GM18870 (cell line): ENCODE measurements around the gene CIDEB.

Experiments used
- ATAC-seq: cut with Tn5 transposase; IDR thresholded peaks from one replicate; pipeline ENCODE4 v1.9.1; 2021; ENCODE audit warnings: moderate library complexity; ENCODE audit not compliant: unreplicated experiment

CIDEB gene

GRCh38 chr14:24291446-24292117 lies 16.2 kb downstream of the CIDEB start:
- ATAC-seq, result no peak

- ATAC-seq, result no peak
Observed at GRCh38 chr14:24290746-24291145, 17.0 kb downstream of the CIDEB start.

- no peak for ATAC-seq
Observed at GRCh38 chr14:24289649-24290280, 18.0 kb downstream of the CIDEB start.

GRCh38 chr14:24286996-24287395 lies 20.8 kb downstream of the CIDEB start:
- ATAC-seq, result no peak

- ATAC-seq, result no peak
Observed at GRCh38 chr14:24285351-24285750, 22.4 kb downstream of the CIDEB start.

- no peak for ATAC-seq
Observed at GRCh38 chr14:24284501-24285035, 23.2 kb downstream of the CIDEB start.

GRCh38 chr14:24283796-24284460 lies 23.8 kb downstream of the CIDEB start:
- no peak for ATAC-seq

- no peak for ATAC-seq
Observed at GRCh38 chr14:24282736-24283135, 25.0 kb downstream of the CIDEB start.

GRCh38 chr14:24281636-24282035 lies 26.1 kb downstream of the CIDEB start:
- ATAC-seq, result no peak

GRCh38 chr14:24280797-24281460 lies 26.8 kb downstream of the CIDEB start:
- ATAC-seq, result no peak

- no peak for ATAC-seq
Observed at GRCh38 chr14:24279301-24280186, 28.2 kb downstream of the CIDEB start.

GRCh38 chr14:24278424-24278823 lies 29.4 kb downstream of the CIDEB start:
- ATAC-seq, result no peak

GRCh38 chr14:24277606-24278321 lies 30.0 kb downstream of the CIDEB start:
- ATAC-seq, result no peak

GRCh38 chr14:24277071-24277470 lies 30.7 kb downstream of the CIDEB start:
- ATAC-seq, result no peak

GRCh38 chr14:24274101-24274543 lies 33.7 kb downstream of the CIDEB start:
- ATAC-seq, result peak; percentile 71

GRCh38 chr14:24273422-24273998 lies 34.3 kb downstream of the CIDEB start:
- ATAC-seq, result no peak

- no peak for ATAC-seq
Observed at GRCh38 chr14:24272467-24272866, 35.3 kb downstream of the CIDEB start.

GRCh38 chr14:24271834-24272263 lies 35.9 kb downstream of the CIDEB start:
- ATAC-seq, result no peak

GRCh38 chr14:24271134-24271833 lies 36.5 kb downstream of the CIDEB start, which contains the start of gene RABGGTA:
TSS of gene RABGGTA (minus strand) at chr14:24271597. CDS start at chr14:24271115, 482 bp downstream.
- ATAC-seq, result peak; percentile 46
